Central memory CD8-positive, alpha-beta T cell (primary cell): Measurements from ENCODE around the gene DPYSL3.

ENCODE experiments used
- ATAC-seq: fragments of 150-1000 bp; cut with Tn5 transposase; replicated peaks from 2 replicates; pipeline ENCODE4 v1.10.0; 2022; ENCODE audit warnings: mild to moderate bottlenecking, moderate FRiP score, moderate number of reproducible peaks; ENCODE audit not compliant: poor library complexity, severe bottlenecking; ENCODE audit errors: extremely low read depth
- DNase-seq, 2 donors: peaks; one replicate each; pipeline ENCODE4 v3.0.0; 2021; ENCODE audit warnings: low spot score in 2 of 2
- H3K27ac Mint-ChIP-seq: one replicate; pipeline ENCODE4 v1.8.0; 2022; ENCODE audit warnings: low read depth, mild to moderate bottlenecking, moderate library complexity, mixed read lengths
- H3K27me3 Mint-ChIP-seq: one replicate; pipeline ENCODE4 v1.8.0; 2022; ENCODE audit warnings: mixed read lengths
- H3K36me3 Mint-ChIP-seq: one replicate; pipeline ENCODE4 v1.8.0; 2022; ENCODE audit warnings: mild to moderate bottlenecking, moderate library complexity, mixed read lengths; ENCODE audit not compliant: insufficient read depth
- H3K4me1 Mint-ChIP-seq: one replicate; pipeline ENCODE4 v1.8.0; 2022; ENCODE audit warnings: mixed read lengths
- H3K4me3 Mint-ChIP-seq: one replicate; pipeline ENCODE4 v1.8.0; 2022; ENCODE audit warnings: mild to moderate bottlenecking, moderate library complexity, mixed read lengths
- H3K9me3 Mint-ChIP-seq: one replicate; pipeline ENCODE4 v1.8.0; 2022; ENCODE audit warnings: mixed read lengths

DPYSL3 gene

GRCh38 chr5:147458581-147458980 lies 51.3 kb downstream of the DPYSL3 start:
- Mint-ChIP-seq H3K4me1 (peaks cover 8% of the 10 kb centered on the region), H3K9me3 (no peaks in the 10 kb centered on the region), H3K36me3 (no peaks in the 10 kb centered on the region), H3K27ac (no peak overlapping the region), H3K27me3 (peaks cover 79% of the 10 kb centered on the region), H3K4me3 (no peak overlapping the region)
- no peak for DNase-seq
- no peak for ATAC-seq

DNA sequence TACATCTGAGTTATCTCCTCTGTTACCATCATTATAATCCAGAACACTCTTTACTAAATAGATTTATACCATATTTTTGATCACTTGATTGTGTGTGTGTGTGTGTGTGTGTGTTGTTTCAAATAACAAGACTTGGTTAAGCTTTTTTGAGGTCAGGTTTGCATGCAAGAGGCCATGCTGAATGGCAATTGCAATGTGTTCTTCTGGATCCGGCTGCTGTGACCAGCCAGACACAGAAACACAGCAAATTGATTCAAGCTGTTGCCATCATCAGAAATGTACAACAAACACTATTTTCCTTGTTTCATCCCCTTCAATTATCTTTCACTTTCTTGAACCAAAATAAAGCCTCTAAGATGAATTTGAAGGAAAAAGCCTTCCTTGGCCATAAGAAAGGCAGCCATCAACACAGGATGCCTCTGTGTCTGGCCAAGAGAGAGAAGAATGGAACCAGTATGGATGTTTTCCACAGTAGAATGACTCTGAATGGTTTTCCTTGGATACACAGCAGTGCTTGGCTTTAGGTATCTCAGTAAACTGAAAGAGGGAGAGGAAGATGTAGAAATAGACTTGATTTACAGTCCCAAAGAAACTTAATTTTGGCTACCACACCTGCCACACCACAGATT lies 53.9 kb downstream of the DPYSL3 start:
- Mint-ChIP-seq H3K27ac (no peak overlapping the region), H3K4me1 (peaks cover 10% of the 10 kb centered on the region), H3K9me3 (no peaks in the 10 kb centered on the region), H3K27me3 (peaks cover 90% of the 10 kb centered on the region), H3K4me3 (no peak overlapping the region), H3K36me3 (no peaks in the 10 kb centered on the region)
- DNase-seq, result no peak
- ATAC-seq, result no peak

- Mint-ChIP-seq H3K9me3 (no peaks in the 10 kb centered on the region), H3K36me3 (no peaks in the 10 kb centered on the region), H3K27me3 (peaks cover 91% of the 10 kb centered on the region), H3K4me1 (peaks cover 10% of the 10 kb centered on the region), H3K27ac (no peak overlapping the region), H3K4me3 (peak overlapping the region; percentile 88)
- DNase-seq, result no peak
- no peak for ATAC-seq
These were observed 54.7 kb downstream of the DPYSL3 start for GRCh38 chr5:147454996-147455677.

GRCh38 chr5:147453875-147454814 lies 55.7 kb downstream of the DPYSL3 start:
- Mint-ChIP-seq H3K27me3 (peaks cover 98% of the 10 kb centered on the region), H3K9me3 (no peaks in the 10 kb centered on the region), H3K36me3 (no peaks in the 10 kb centered on the region), H3K4me3 (peak overlapping the region; percentile 88), H3K4me1 (peaks cover 10% of the 10 kb centered on the region), H3K27ac (no peak overlapping the region)
- ATAC-seq, result peak; percentile 54
- peak; percentile 38 to 54 for DNase-seq

GRCh38 chr5:147452165-147452811 lies 57.6 kb downstream of the DPYSL3 start:
- DNase-seq, result no peak
- peaks cover 10% of the 10 kb centered on the region for H3K4me1 Mint-ChIP-seq
- peak overlapping the region; percentile 88 for H3K4me3 Mint-ChIP-seq
- ATAC-seq, result no peak
- no peaks in the 10 kb centered on the region for H3K36me3 Mint-ChIP-seq
- peaks cover 93% of the 10 kb centered on the region for H3K27me3 Mint-ChIP-seq
- no peaks in the 10 kb centered on the region for H3K9me3 Mint-ChIP-seq
- H3K27ac Mint-ChIP-seq, result no peak overlapping the region

- no peaks in the 10 kb centered on the region for H3K9me3 Mint-ChIP-seq
- H3K36me3 Mint-ChIP-seq, result no peaks in the 10 kb centered on the region
- H3K27me3 Mint-ChIP-seq, result peaks cover 93% of the 10 kb centered on the region
- DNase-seq, result no peak
- no peak for ATAC-seq
- peaks cover 10% of the 10 kb centered on the region for H3K4me1 Mint-ChIP-seq
- no peak overlapping the region for H3K4me3 Mint-ChIP-seq
- no peak overlapping the region for H3K27ac Mint-ChIP-seq
These were observed 58.7 kb downstream of the DPYSL3 start for GRCh38 chr5:147451193-147451592.

DNA sequence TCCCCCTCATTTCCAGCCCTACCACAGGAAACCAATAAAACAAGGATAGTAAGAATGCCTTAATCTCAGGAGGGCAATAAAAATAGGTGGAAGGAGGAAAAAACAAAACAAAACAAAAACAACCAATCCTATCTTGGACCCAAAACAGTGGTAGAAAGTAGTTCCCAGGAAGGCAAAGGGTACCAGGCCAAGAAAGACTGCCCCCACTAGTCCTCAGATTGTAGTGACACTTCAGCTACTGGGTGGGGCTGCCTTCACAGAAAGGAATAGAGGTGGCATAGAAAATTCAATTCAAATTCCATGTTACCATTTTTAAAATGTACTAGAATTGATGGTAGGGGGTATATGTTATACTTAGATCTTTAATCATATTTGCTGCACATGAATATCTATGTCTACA lies 59.3 kb downstream of the DPYSL3 start:
- H3K4me3 Mint-ChIP-seq, result no peak overlapping the region
- H3K27ac Mint-ChIP-seq, result no peak overlapping the region
- peaks cover 10% of the 10 kb centered on the region for H3K4me1 Mint-ChIP-seq
- no peak for DNase-seq
- H3K27me3 Mint-ChIP-seq, result peaks cover 93% of the 10 kb centered on the region
- no peaks in the 10 kb centered on the region for H3K9me3 Mint-ChIP-seq
- H3K36me3 Mint-ChIP-seq, result no peaks in the 10 kb centered on the region
- no peak for ATAC-seq

- Mint-ChIP-seq H3K27ac (no peak overlapping the region), H3K27me3 (peaks cover 74% of the 10 kb centered on the region), H3K4me3 (no peak overlapping the region), H3K36me3 (no peaks in the 10 kb centered on the region), H3K9me3 (no peaks in the 10 kb centered on the region), H3K4me1 (peaks cover 3% of the 10 kb centered on the region)
- DNase-seq, result no peak
- no peak for ATAC-seq
These were observed 61.1 kb downstream of the DPYSL3 start for GRCh38 chr5:147448766-147449165.

DNA sequence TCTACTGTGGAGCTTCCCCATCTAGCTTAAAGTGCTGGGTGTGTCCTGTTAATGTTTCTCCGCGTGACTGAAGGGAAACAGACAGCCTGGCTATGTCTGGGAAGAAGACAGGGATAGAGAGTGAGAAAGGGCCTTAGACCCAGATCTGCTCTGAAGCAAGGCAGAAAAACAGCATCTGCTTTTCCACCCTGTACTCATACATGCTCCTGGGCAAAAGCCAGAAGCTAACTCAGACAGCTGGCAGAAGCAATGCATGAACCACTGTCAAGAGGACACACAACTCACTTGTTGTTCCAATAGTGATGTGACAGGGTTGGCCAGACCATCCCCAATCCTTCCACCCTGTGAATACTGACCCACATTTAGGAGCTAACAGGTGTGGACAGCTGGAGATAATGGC lies 63.3 kb downstream of the DPYSL3 start:
- no peak overlapping the region for H3K27ac Mint-ChIP-seq
- H3K9me3 Mint-ChIP-seq, result no peaks in the 10 kb centered on the region
- no peak for DNase-seq
- no peaks in the 10 kb centered on the region for H3K36me3 Mint-ChIP-seq
- no peaks in the 10 kb centered on the region for H3K4me1 Mint-ChIP-seq
- H3K4me3 Mint-ChIP-seq, result no peak overlapping the region
- ATAC-seq, result no peak
- H3K27me3 Mint-ChIP-seq, result peaks cover 63% of the 10 kb centered on the region

DNA sequence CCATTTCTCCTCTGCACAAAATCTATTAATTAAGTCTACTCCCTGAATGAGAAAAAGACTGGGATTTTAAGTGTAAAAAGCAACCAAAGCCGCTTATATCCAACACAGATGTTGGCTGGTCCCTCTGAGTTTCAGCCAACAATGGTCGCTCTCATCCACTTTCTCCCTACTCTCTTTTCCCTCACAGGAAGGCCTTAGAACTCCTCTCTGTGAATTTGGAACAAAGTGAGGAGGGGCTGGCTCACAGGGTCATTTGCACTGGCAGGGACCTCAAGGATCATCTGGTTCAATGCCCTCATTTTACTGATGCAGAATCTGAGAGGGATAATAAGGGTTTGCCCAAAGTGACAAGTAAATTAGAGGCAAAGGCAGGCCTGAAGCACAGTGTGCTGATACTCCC lies 64.0 kb downstream of the DPYSL3 start:
- peaks cover 63% of the 10 kb centered on the region for H3K27me3 Mint-ChIP-seq
- H3K4me3 Mint-ChIP-seq, result no peak overlapping the region

GRCh38 chr5:147445090-147445489 lies 64.8 kb downstream of the DPYSL3 start:
- no peaks in the 10 kb centered on the region for H3K36me3 Mint-ChIP-seq
- DNase-seq (no peak), ATAC-seq (no peak)
- H3K4me3 Mint-ChIP-seq, result no peak overlapping the region
- peaks cover 58% of the 10 kb centered on the region for H3K27me3 Mint-ChIP-seq
- H3K27ac Mint-ChIP-seq, result no peak overlapping the region
- no peaks in the 10 kb centered on the region for H3K4me1 Mint-ChIP-seq
- no peaks in the 10 kb centered on the region for H3K9me3 Mint-ChIP-seq

More for the DNA sequence above, 64.0 kb downstream of the DPYSL3 start:
- H3K27ac Mint-ChIP-seq, result no peak overlapping the region
- DNase-seq (no peak), ATAC-seq (no peak)
- no peaks in the 10 kb centered on the region for H3K4me1 Mint-ChIP-seq
- no peaks in the 10 kb centered on the region for H3K36me3 Mint-ChIP-seq
- no peaks in the 10 kb centered on the region for H3K9me3 Mint-ChIP-seq

- no peak for DNase-seq
These were observed 67.6 kb downstream of the DPYSL3 start for GRCh38 chr5:147442224-147442623.

More at GRCh38 chr5:147442224-147442623, 67.6 kb downstream of the DPYSL3 start:
- Mint-ChIP-seq H3K4me3 (no peak overlapping the region), H3K4me1 (no peaks in the 10 kb centered on the region), H3K27ac (no peak overlapping the region), H3K9me3 (no peaks in the 10 kb centered on the region), H3K36me3 (no peaks in the 10 kb centered on the region), H3K27me3 (peaks cover 50% of the 10 kb centered on the region)
- no peak for ATAC-seq
